NCI-H1417 treated with DMSO at 0.1 percent for 48 hours (cell line): ENCODE results near the gene SGCE.
A peak's percentile ranks its signal among the peaks of the same experiment; 100 is the strongest.
"Not testable (repeated sequence)": the region's sequence is repeated elsewhere in the genome, so short reads cannot be mapped to it uniquely, and the experiment has no call there.

Source experiments
- DNase-seq: peaks from one replicate; lab custom pipeline; 2025; lab: John Stamatoyannopoulos, UW

Gene SGCE

GRCh38 chr7:94655848-94656657 is at the start of gene SGCE:
Gene SGCE (minus strand): TSS chr7:94656133. CDS start chr7:94656098, 35 bp downstream.
- DNase-seq: peak; percentile 46

- not testable (repeated sequence) for DNase-seq
These were observed 49.5 kb upstream of the SGCE start for GRCh38 chr7:94705155-94706021.

- no peak for DNase-seq
These were observed 45.6 kb upstream of the SGCE start for GRCh38 chr7:94701555-94701973.

DNA sequence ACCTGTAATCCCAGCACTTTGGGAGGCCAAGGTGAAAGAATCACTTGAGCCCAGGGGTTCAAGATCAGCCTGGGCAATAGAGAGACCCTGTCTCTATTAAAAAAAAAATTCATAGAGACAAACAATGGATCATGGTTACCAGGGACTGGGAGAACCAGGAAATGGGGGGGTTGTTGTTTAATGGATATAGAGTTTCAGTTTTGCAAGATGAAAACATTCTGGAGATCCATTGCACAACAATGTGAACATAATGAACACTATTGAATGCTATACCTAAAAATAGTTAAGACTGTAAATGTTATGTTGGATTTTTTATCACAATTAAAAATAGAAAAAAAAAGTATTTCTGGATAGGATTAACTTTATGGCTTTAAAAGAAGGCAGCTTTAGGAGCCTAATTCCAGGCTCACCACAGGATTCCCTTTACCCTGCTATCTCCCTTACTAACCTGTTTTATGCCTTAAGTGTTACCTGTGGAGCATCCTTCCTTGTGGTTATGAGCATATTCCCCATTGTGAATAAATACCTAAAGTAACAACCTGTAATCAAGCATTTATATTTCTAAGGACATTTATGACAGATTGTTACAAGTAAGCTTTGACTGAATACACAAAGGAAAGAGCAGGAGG is 45.1 kb upstream of the SGCE start:
- peak; percentile 5 for DNase-seq

DNA sequence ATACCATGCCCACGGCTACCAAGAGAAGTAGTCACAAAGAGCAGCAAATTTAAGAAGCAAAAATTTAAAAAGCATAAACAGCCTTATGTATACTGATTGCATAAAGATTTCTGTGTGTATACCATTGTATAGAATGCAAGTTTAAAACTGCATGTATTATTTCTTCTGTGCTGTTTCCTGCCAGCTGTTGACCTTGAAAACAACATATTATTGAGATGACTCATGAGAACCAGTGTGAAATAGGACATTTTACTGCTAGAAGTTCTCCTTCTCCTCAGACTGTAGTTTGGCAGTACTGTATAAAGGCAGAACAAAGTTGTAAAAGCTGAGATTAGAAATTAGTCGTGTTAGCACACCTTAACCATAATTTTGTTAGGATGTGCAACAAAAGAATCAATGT is 42.3 kb upstream of the SGCE start:
- no peak for DNase-seq

DNA sequence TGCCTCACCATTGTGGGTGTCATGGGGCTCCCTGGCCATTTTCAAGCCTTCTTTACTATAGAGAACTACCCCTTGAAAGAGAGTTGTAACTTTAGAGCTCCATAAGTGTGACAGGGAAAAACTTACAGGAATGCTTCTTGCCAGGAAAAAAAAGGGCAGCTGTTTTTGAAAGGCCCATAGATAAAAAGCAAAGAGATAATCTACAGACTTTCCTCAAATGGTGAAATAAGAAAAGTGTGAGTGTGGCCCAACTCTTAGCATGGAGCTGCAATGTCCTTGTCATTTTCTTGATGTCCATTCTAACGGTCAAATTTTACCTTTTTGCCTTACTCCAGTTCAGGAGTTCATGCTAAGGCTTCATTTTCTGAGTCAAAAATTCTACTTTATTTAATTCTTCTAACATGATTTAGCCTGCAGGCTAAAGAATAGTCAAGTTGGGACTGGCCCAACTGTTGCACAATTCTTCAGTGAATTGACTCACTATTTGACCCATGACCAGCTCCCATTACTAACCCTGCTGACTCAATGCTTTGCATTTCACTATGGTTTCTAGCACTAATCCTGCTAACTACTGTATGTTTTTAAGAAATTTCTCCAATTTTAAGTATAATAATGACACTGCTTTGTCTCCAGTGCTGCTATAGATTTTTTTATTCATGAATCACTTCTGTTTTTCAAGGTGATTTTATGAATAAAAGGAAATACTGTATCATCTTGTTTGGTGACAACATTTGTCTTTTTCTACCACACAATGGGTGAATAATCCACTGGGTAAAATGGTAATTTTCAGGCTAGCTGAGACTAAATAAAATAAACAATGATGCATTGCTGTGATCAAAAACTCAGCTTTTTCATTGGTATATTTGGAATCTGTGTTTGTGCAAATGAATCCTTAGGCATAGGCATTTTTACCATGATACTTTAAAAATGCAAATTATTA is 41.4 kb upstream of the SGCE start:
- no peak for DNase-seq

DNA sequence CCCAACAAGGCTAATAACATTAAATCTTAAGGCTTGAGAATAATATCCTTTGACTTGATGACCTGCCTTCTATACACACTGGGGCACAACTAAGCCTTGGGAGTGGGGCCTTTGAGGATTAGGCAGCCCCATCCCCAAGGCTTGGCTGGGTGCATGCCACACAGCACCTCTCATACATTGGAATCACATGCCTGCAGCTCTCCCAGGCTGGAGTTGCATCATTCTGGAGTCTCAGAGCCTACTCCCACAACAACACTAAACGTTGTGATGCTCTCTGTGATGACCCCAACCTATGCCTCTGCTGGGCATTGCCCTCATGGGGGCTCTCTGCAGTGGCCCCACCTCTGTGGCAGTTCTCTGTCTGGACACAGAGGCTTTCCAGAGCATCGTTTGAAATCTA is 31.9 kb upstream of the SGCE start:
- DNase-seq: no peak

DNA sequence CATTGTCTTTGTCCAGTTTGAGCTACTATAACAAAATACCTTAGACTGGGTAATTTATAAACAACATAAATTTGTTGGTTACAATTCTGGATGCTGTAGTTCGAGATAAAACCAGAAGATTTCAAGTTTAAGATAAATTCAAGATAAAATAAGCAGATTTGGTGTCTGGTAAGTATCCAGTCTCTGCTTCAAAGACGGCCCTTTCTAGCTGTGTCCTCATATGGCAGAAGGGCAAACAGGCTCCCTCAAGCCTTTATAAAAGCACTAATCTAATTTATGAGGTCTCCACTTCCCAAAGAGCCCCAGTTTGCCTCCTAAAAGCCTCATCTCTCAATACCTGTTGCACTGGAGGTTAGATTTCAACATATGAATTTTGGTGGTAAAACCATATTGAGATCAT is 31.1 kb upstream of the SGCE start:
- no peak for DNase-seq

- no peak for DNase-seq
These were observed 27.1 kb upstream of the SGCE start for GRCh38 chr7:94683066-94683465.

DNA sequence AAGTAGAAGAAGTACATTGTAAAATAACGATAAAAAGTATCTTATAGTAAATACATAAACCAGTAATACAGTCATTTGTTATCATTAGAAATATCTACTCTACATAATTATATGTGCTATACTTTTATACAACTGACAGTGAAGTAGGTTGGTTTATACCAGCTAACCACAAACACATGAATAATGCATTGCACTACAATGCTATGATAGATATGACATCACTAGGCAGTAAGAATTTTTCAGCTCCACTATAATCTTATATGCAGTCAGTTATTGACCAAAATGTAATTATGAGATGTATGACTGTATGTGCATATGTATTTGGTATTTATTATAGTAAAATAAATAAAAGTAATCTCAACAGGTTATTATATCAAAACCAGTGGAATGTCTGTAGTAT is 23.4 kb upstream of the SGCE start:
- no peak for DNase-seq

DNA sequence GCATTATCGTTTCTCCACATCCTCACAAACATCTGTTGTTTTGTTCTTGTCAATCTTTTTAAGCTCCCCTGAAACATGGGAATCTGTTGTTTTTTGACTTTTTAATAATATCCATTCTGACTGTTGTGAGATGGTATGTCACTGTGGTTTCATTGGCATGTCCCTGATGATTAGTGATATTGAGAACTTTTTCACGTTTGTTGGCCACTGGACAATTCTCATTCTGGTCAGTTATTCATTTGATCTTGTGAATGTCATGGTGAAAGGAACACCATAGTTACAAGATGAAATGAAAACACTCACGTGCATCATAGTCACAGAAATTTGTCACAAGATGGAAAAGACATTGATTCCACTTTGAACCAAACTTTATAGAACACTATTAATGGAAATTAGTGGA is 20.5 kb upstream of the SGCE start:
- no peak for DNase-seq

DNA sequence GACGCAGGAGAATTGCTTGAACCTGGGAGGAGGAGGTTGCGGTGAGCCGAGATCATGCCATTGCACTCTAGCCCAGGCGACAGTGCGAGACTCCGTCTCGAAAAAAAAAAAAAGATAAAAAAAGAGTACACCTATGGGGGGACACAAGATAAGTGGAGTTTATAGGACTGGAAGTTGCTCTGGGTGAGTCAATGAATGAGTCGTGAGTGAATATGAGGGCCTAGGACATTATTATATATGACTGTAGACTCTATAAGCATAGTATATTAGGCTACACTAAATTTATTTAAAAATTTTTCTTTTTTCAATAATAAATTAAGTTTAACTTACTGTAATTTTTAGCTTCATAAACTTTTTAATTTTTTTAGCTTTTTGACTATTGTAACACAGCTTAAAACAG is 19.4 kb upstream of the SGCE start:
- no peak for DNase-seq

- DNase-seq: no peak
These were observed 15.7 kb upstream of the SGCE start for GRCh38 chr7:94671444-94672235.

DNA sequence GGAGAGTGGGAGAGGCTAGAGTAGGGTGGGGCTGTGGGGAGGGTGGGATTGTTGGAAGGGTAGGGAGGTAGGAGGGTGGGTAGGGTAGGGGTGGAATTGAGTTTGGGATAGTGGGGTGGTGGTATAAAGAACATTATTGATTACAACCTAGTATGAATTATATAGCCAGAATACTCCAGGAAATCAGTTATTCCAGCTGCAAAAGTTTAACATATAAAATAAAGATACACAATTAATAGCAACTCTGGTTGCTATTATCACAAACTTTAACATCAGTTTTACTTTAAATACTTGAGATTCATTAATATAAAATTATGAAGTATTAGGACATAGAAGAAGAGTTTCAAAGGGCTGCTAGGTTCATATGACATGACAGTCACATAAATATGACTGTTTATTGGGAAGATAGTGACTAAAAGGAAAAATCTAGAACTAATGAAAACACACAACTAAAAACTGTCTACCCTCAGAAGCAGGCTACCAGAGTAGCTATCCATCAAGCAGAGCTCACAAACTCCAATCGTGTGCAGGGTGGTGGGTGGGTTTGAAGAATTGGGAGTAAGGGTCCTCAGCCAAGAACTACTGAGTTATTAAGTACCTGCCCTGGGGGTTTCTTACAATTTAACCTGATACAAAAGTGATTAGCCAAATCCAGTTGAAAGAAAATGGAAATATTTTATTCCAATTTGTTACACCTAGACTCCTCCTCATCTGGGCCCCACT is 14.0 kb upstream of the SGCE start:
- DNase-seq: no peak

- no peak for DNase-seq
These were observed 11.1 kb upstream of the SGCE start for GRCh38 chr7:94666879-94667587.

DNA sequence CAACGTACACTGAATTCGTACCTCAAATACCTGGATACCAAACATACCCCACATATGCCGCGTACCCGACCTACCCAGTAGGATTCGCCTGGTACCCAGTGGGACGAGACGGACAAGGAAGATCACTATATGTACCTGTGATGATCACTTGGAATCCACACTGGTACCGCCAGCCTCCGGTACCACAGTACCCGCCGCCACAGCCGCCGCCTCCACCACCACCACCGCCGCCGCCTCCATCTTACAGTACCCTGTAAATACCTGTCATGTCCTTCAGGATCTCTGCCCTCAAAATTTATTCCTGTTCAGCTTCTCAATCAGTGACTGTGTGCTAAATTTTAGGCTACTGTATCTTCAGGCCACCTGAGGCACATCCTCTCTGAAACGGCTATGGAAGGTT is 9.5 kb upstream of the SGCE start:
- DNase-seq: no peak

DNA sequence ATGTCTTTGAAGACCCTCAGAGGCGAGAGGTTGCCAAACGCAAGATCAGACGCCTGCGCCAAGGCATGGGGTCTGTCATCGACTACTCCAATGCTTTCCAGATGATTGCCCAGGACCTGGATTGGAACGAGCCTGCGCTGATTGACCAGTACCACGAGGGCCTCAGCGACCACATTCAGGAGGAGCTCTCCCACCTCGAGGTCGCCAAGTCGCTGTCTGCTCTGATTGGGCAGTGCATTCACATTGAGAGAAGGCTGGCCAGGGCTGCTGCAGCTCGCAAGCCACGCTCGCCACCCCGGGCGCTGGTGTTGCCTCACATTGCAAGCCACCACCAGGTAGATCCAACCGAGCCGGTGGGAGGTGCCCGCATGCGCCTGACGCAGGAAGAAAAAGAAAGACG is 8.1 kb upstream of the SGCE start:
- no peak for DNase-seq

- DNase-seq: no peak
These were observed 6.6 kb upstream of the SGCE start for GRCh38 chr7:94662548-94662947.

GRCh38 chr7:94660006-94660405 is 4.1 kb upstream of the SGCE start:
- DNase-seq: no peak
